Keratinocyte (primary cell): ENCODE data around the gene AMBP.

Experiments
- CTCF ChIP-seq, 3 experiments: IDR thresholded peaks in 1 of 3; conservative IDR thresholded peaks in 1 of 3; optimal IDR thresholded peaks in 1 of 3; 2 replicates in 2 of 3; 3 replicates in 1 of 3; pipeline versions ENCODE3 to v1.5.1; 2011; ENCODE audit warnings: low read length in 3 of 3, mild to moderate bottlenecking in 3 of 3, moderate library complexity in 2 of 3, control low read depth in 1 of 3, inconsistent platforms in 1 of 3; ENCODE audit not compliant: insufficient read depth in 2 of 3; ENCODE audit errors: extremely low read depth in 1 of 3
- EZH2 ChIP-seq: IDR thresholded peaks from one replicate; pipeline ENCODE4 v1.6.1; 2012; ENCODE audit warnings: inconsistent platforms, mild to moderate bottlenecking, low read length, moderate library complexity

GRCh38 chr9:114034661-114035062 lies 43.4 kb downstream of the AMBP start:
- no peak for TF ChIP-seq CTCF (optimal IDR thresholded peaks at IDR 0.05 in 1 of 3, IDR thresholded peaks at IDR 0.05 in 1 of 3, conservative IDR thresholded peaks at IDR 0.05 in 1 of 3; ENCODE audit: extremely low read depth in 1 of 3, insufficient read depth in 2 of 3, low read length in 3 of 3)
- TF ChIP-seq EZH2, result no peak
